Mesendoderm (in vitro differentiated cells): Measurements from ENCODE around the gene TBXAS1.

Source experiments
- DNase-seq: peaks from one replicate; pipeline ENCODE4 v3.0.0; 2013
- H2AK5ac ChIP-seq: 2 replicates; pipeline ENCODE4 v1.6.1; 2013; ENCODE audit warnings: low read length, inconsistent platforms
- H2BK120ac ChIP-seq: 2 replicates; pipeline ENCODE4 v1.6.1; 2013; ENCODE audit warnings: low read depth, mild to moderate bottlenecking, low read length, moderate library complexity, mixed read lengths
- H2BK15ac ChIP-seq: replicated peaks from 2 replicates; pipeline ENCODE4 v1.6.1; 2013; ENCODE audit warnings: low read depth, mild to moderate bottlenecking, moderate library complexity
- H2BK5ac ChIP-seq: 2 replicates; pipeline ENCODE4 v1.6.1; 2013; ENCODE audit warnings: low read length, inconsistent platforms
- H3K18ac ChIP-seq: 2 replicates; pipeline ENCODE4 v1.6.1; 2013; ENCODE audit warnings: mild to moderate bottlenecking, low read length, mixed read lengths
- H3K23ac ChIP-seq: one replicate; pipeline ENCODE4 v1.6.1; 2013; ENCODE audit warnings: low read length
- H3K27ac ChIP-seq: 2 replicates; pipeline ENCODE4 v1.5.1; 2013; ENCODE audit warnings: low read depth, mild to moderate bottlenecking, inconsistent platforms, low read length, moderate library complexity
- H3K27me3 ChIP-seq: 2 replicates; pipeline ENCODE4 v1.6.1; 2013; ENCODE audit warnings: low read length, control low read depth, mild to moderate bottlenecking, inconsistent platforms; ENCODE audit not compliant: insufficient read depth, poor library complexity
- H3K36me3 ChIP-seq: 2 replicates; pipeline ENCODE4 v1.6.1; 2013; ENCODE audit warnings: low read length, inconsistent platforms; ENCODE audit not compliant: control insufficient read depth, insufficient read depth
- H3K4ac ChIP-seq: one replicate; pipeline ENCODE4 v1.6.1; 2013; ENCODE audit warnings: low read depth, mild to moderate bottlenecking, low read length, moderate library complexity
- H3K4me1 ChIP-seq: 2 replicates; pipeline ENCODE4 v1.6.1; 2013; ENCODE audit warnings: low read depth, low read length, inconsistent platforms; ENCODE audit not compliant: control insufficient read depth
- H3K4me2 ChIP-seq: 2 replicates; pipeline ENCODE4 v1.6.1; 2013; ENCODE audit warnings: low read length
- H3K4me3 ChIP-seq: 2 replicates; pipeline ENCODE4 v1.5.1; 2013; ENCODE audit warnings: mild to moderate bottlenecking, low read length
- H3K56ac ChIP-seq: one replicate; pipeline ENCODE4 v1.6.1; 2013; ENCODE audit warnings: low read length
- H3K79me1 ChIP-seq: 2 replicates; pipeline ENCODE4 v1.6.1; 2013; ENCODE audit warnings: low read length, inconsistent platforms
- H3K79me2 ChIP-seq: 2 replicates; pipeline ENCODE4 v1.6.1; 2013; ENCODE audit warnings: mild to moderate bottlenecking, low read length; ENCODE audit not compliant: control insufficient read depth, insufficient read depth
- H3K9ac ChIP-seq: 2 replicates; pipeline ENCODE4 v1.6.1; 2013; ENCODE audit warnings: low read length, inconsistent platforms
- H4K5ac ChIP-seq: one replicate; pipeline ENCODE4 v1.6.1; 2013; ENCODE audit warnings: low read length
- H4K8ac ChIP-seq: one replicate; pipeline ENCODE4 v1.6.1; 2013; ENCODE audit warnings: low read depth, mild to moderate bottlenecking, control low read depth, low read length, moderate library complexity
- WGBS: extraction: QIAGEN DNeasy Blood & Tissue Kit; methylation state at CpG from one replicate; pipeline ENCODE4 v1.1.7; 2013; ENCODE audit warnings: low lambda C conversion rate, missing lambda C conversion rate; ENCODE audit not compliant: insufficient coverage; ENCODE audit errors: extremely low coverage; 5-methylcytosine and 5-hydroxymethylcytosine counted together

The TBXAS1 gene

GRCh38 chr7:139899328-139899955, 70.4 kb downstream of the TBXAS1 start:
- Histone ChIP-seq H3K27me3 (no peaks in the 10 kb centered on the region), H3K27ac (no peak overlapping the region)
- WGBS = no CpG with 5 or more reads among the region's 5 CpGs

GRCh38 chr7:139900326-139900725, 71.3 kb downstream of the TBXAS1 start:
- DNase-seq = no peak
- WGBS = no CpG with 5 or more reads among the region's 2 CpGs
- H2BK120ac ChIP-seq = no peak overlapping the region
- H3K4me1 ChIP-seq = no peaks in the 10 kb centered on the region
- H2BK15ac ChIP-seq = no peak overlapping the region
- no peaks in the 10 kb centered on the region for H3K36me3 ChIP-seq
- H3K27ac ChIP-seq = no peak overlapping the region
- no peaks in the 10 kb centered on the region for H3K79me2 ChIP-seq
- H3K56ac ChIP-seq = no peak overlapping the region
- no peak overlapping the region for H4K5ac ChIP-seq
- no peak overlapping the region for H2AK5ac ChIP-seq
- H2BK5ac ChIP-seq = no peak overlapping the region
- H3K4me2 ChIP-seq = no peak overlapping the region
- H3K18ac ChIP-seq = no peak overlapping the region
- H3K4me3 ChIP-seq = no peak overlapping the region
- H3K27me3 ChIP-seq = no peaks in the 10 kb centered on the region
- H3K9ac ChIP-seq = no peak overlapping the region
- no peak overlapping the region for H3K23ac ChIP-seq
- H3K4ac ChIP-seq = no peak overlapping the region
- H4K8ac ChIP-seq = no peak overlapping the region
- H3K79me1 ChIP-seq = no peaks in the 10 kb centered on the region

More at GRCh38 chr7:139899328-139899955, 70.4 kb downstream of the TBXAS1 start:
- H3K36me3 ChIP-seq = no peaks in the 10 kb centered on the region
- H2BK15ac ChIP-seq = no peak overlapping the region
- no peak overlapping the region for H2BK5ac ChIP-seq
- no peak overlapping the region for H3K4me3 ChIP-seq
- no peaks in the 10 kb centered on the region for H3K79me2 ChIP-seq
- no peak overlapping the region for H2BK120ac ChIP-seq
- no peaks in the 10 kb centered on the region for H3K4me1 ChIP-seq
- H3K18ac ChIP-seq = no peak overlapping the region
- no peak for DNase-seq
- no peak overlapping the region for H3K4me2 ChIP-seq
- no peak overlapping the region for H3K56ac ChIP-seq
- no peaks in the 10 kb centered on the region for H3K79me1 ChIP-seq
- no peak overlapping the region for H3K4ac ChIP-seq
- no peak overlapping the region for H3K23ac ChIP-seq
- H2AK5ac ChIP-seq = no peak overlapping the region
- no peak overlapping the region for H4K5ac ChIP-seq
- H3K9ac ChIP-seq = no peak overlapping the region
- H4K8ac ChIP-seq = no peak overlapping the region

- H2BK15ac ChIP-seq = no peak overlapping the region
- no peak overlapping the region for H3K18ac ChIP-seq
- H3K9ac ChIP-seq = no peak overlapping the region
- H3K4me2 ChIP-seq = no peak overlapping the region
- H3K79me2 ChIP-seq = no peaks in the 10 kb centered on the region
- WGBS = no CpG with 5 or more reads among the region's 6 CpGs
- H3K4me3 ChIP-seq = no peak overlapping the region
- H3K4ac ChIP-seq = no peak overlapping the region
- H4K8ac ChIP-seq = no peak overlapping the region
- no peak overlapping the region for H2BK5ac ChIP-seq
- no peak overlapping the region for H2AK5ac ChIP-seq
- DNase-seq = no peak
- H3K36me3 ChIP-seq = no peaks in the 10 kb centered on the region
- H2BK120ac ChIP-seq = no peak overlapping the region
- no peaks in the 10 kb centered on the region for H3K27me3 ChIP-seq
- no peaks in the 10 kb centered on the region for H3K4me1 ChIP-seq
- H3K27ac ChIP-seq = no peak overlapping the region
- H3K79me1 ChIP-seq = no peaks in the 10 kb centered on the region
- H3K23ac ChIP-seq = no peak overlapping the region
- no peak overlapping the region for H4K5ac ChIP-seq
- no peak overlapping the region for H3K56ac ChIP-seq
These were observed 72.2 kb downstream of the TBXAS1 start for GRCh38 chr7:139901056-139901795.

- no peak overlapping the region for H3K23ac ChIP-seq
- no peak overlapping the region for H3K4me3 ChIP-seq
- no CpG with 5 or more reads among the region's 3 CpGs for WGBS
- H3K9ac ChIP-seq = no peak overlapping the region
- no peak overlapping the region for H2BK15ac ChIP-seq
- H4K5ac ChIP-seq = no peak overlapping the region
- no peak overlapping the region for H3K18ac ChIP-seq
- no peaks in the 10 kb centered on the region for H3K79me1 ChIP-seq
- H2BK120ac ChIP-seq = no peak overlapping the region
- H3K79me2 ChIP-seq = no peaks in the 10 kb centered on the region
- no peaks in the 10 kb centered on the region for H3K4me1 ChIP-seq
- H3K27ac ChIP-seq = no peak overlapping the region
- no peak overlapping the region for H3K56ac ChIP-seq
- no peak overlapping the region for H2BK5ac ChIP-seq
- no peaks in the 10 kb centered on the region for H3K27me3 ChIP-seq
- no peak overlapping the region for H4K8ac ChIP-seq
- H3K36me3 ChIP-seq = no peaks in the 10 kb centered on the region
- no peak overlapping the region for H2AK5ac ChIP-seq
- H3K4ac ChIP-seq = no peak overlapping the region
- no peak overlapping the region for H3K4me2 ChIP-seq
- DNase-seq = no peak
These were observed 72.8 kb downstream of the TBXAS1 start for GRCh38 chr7:139901901-139902300.

- Histone ChIP-seq H3K4ac (no peak overlapping the region), H3K18ac (no peak overlapping the region), H3K9ac (no peak overlapping the region), H2BK15ac (no peak overlapping the region), H3K79me1 (no peaks in the 10 kb centered on the region), H4K8ac (no peak overlapping the region), H4K5ac (no peak overlapping the region), H3K36me3 (no peaks in the 10 kb centered on the region), H3K27ac (no peak overlapping the region), H2AK5ac (no peak overlapping the region), H3K27me3 (no peaks in the 10 kb centered on the region), H3K4me1 (no peaks in the 10 kb centered on the region), H3K4me2 (no peak overlapping the region), H3K56ac (no peak overlapping the region), H3K23ac (no peak overlapping the region), H3K79me2 (no peaks in the 10 kb centered on the region), H2BK120ac (no peak overlapping the region), H3K4me3 (no peak overlapping the region), H2BK5ac (no peak overlapping the region)
- WGBS = no CpG with 5 or more reads among the region's 4 CpGs
- DNase-seq = no peak
These were observed 73.5 kb downstream of the TBXAS1 start for GRCh38 chr7:139902436-139903102.
